ENCODE results near the gene CADM2.
"Not testable (repeated sequence)": the region's sequence is repeated elsewhere in the genome, so short reads cannot be mapped to it uniquely, and the experiment has no call there.

The CADM2 gene

GRCh38 chr3:84958495-84959469, at the start of gene CADM2:
CADM2 (plus strand) TSS chr3:84958989.
- no peak for DNase-seq (ENCODE audit: low read depth, low spot score)
- H3K27ac ChIP-seq: no peak within 1 kb of the TSS
- no peak for TF ChIP-seq EZH2 (IDR thresholded peaks at IDR 0.05)
- no peak for TF ChIP-seq FOXP2 (optimal IDR thresholded peaks at IDR 0.05; ENCODE audit: control extremely low read depth, extremely low read length, insufficient read depth)
- TF ChIP-seq POLR2AphosphoS5 (IDR thresholded peaks at IDR 0.05; ENCODE audit: borderline replicate concordance, low read depth, low read length): no peak
- no peaks in the 10 kb centered on the region for H3K9me3 ChIP-seq (ENCODE audit: low read depth, low read length)
- no peaks in the 10 kb centered on the region for H3K36me3 ChIP-seq (ENCODE audit: insufficient read depth, low read length)
- peak within 1 kb of the TSS; percentile 95 for H3K4me3 ChIP-seq
- no peak within 1 kb of the TSS for H3K9ac ChIP-seq (ENCODE audit: insufficient read length)

- DNase-seq (ENCODE audit: low read depth, low spot score); H3K9me3 ChIP-seq (ENCODE audit: low read depth, low read length); H3K36me3 ChIP-seq (ENCODE audit: insufficient read depth, low read length); H3K27ac ChIP-seq; H3K4me3 ChIP-seq; H3K9ac ChIP-seq (ENCODE audit: insufficient read length): not testable (repeated sequence)
These were observed 40.2 kb upstream of the CADM2 start for GRCh38 chr3:84918592-84918991.

GRCh38 chr3:84922682-84923081, 36.1 kb upstream of the CADM2 start:
- TF ChIP-seq EZH2 (IDR thresholded peaks at IDR 0.05) (no peak), POLR2AphosphoS5 (IDR thresholded peaks at IDR 0.05; ENCODE audit: borderline replicate concordance, low read depth, low read length) (no peak), FOXP2 (optimal IDR thresholded peaks at IDR 0.05; ENCODE audit: control extremely low read depth, extremely low read length, insufficient read depth) (no peak)
- no peak for DNase-seq (ENCODE audit: low read depth, low spot score)
- no peak overlapping the region for H3K4me3 ChIP-seq
- H3K36me3 ChIP-seq (ENCODE audit: insufficient read depth, low read length): no peaks in the 10 kb centered on the region
- no peaks in the 10 kb centered on the region for H3K9me3 ChIP-seq (ENCODE audit: low read depth, low read length)
- H3K9ac ChIP-seq (ENCODE audit: insufficient read length): no peak overlapping the region
- H3K27ac ChIP-seq: no peak overlapping the region

- Histone ChIP-seq H3K36me3 (ENCODE audit: insufficient read depth, low read length) (no peaks in the 10 kb centered on the region), H3K4me3 (no peak overlapping the region), H3K27ac (no peak overlapping the region), H3K9ac (ENCODE audit: insufficient read length) (no peak overlapping the region), H3K9me3 (ENCODE audit: low read depth, low read length) (no peaks in the 10 kb centered on the region)
- TF ChIP-seq EZH2 (IDR thresholded peaks at IDR 0.05) (no peak), POLR2AphosphoS5 (IDR thresholded peaks at IDR 0.05; ENCODE audit: borderline replicate concordance, low read depth, low read length) (no peak), FOXP2 (optimal IDR thresholded peaks at IDR 0.05; ENCODE audit: control extremely low read depth, extremely low read length, insufficient read depth) (no peak)
- DNase-seq (ENCODE audit: low read depth, low spot score): no peak
These were observed 33.2 kb upstream of the CADM2 start for GRCh38 chr3:84925571-84925970.

- no peak for TF ChIP-seq EZH2 (IDR thresholded peaks at IDR 0.05)
- TF ChIP-seq FOXP2 (optimal IDR thresholded peaks at IDR 0.05; ENCODE audit: control extremely low read depth, extremely low read length, insufficient read depth): no peak
- TF ChIP-seq POLR2AphosphoS5 (IDR thresholded peaks at IDR 0.05; ENCODE audit: borderline replicate concordance, low read depth, low read length): no peak
- no peak overlapping the region for H3K4me3 ChIP-seq
- DNase-seq (ENCODE audit: low read depth, low spot score): no peak
- H3K36me3 ChIP-seq (ENCODE audit: insufficient read depth, low read length): no peaks in the 10 kb centered on the region
- no peak overlapping the region for H3K9ac ChIP-seq (ENCODE audit: insufficient read length)
- H3K27ac ChIP-seq: no peak overlapping the region
- no peaks in the 10 kb centered on the region for H3K9me3 ChIP-seq (ENCODE audit: low read depth, low read length)
These were observed 15.4 kb upstream of the CADM2 start for GRCh38 chr3:84943379-84943778.

GRCh38 chr3:84946240-84946639, 12.5 kb upstream of the CADM2 start:
- H3K27ac ChIP-seq: no peak overlapping the region
- no peak overlapping the region for H3K4me3 ChIP-seq
- DNase-seq (ENCODE audit: low read depth, low spot score): no peak
- no peaks in the 10 kb centered on the region for H3K9me3 ChIP-seq (ENCODE audit: low read depth, low read length)
- TF ChIP-seq FOXP2 (optimal IDR thresholded peaks at IDR 0.05; ENCODE audit: control extremely low read depth, extremely low read length, insufficient read depth): no peak
- TF ChIP-seq POLR2AphosphoS5 (IDR thresholded peaks at IDR 0.05; ENCODE audit: borderline replicate concordance, low read depth, low read length): no peak
- TF ChIP-seq EZH2 (IDR thresholded peaks at IDR 0.05): no peak
- no peaks in the 10 kb centered on the region for H3K36me3 ChIP-seq (ENCODE audit: insufficient read depth, low read length)
- H3K9ac ChIP-seq (ENCODE audit: insufficient read length): no peak overlapping the region

GRCh38 chr3:84959470-84960271, 882 bp downstream of the CADM2 start:
- H3K27ac ChIP-seq: no peak overlapping the region
- TF ChIP-seq FOXP2 (optimal IDR thresholded peaks at IDR 0.05; ENCODE audit: control extremely low read depth, extremely low read length, insufficient read depth): no peak
- TF ChIP-seq EZH2 (IDR thresholded peaks at IDR 0.05): no peak
- no peak for TF ChIP-seq POLR2AphosphoS5 (IDR thresholded peaks at IDR 0.05; ENCODE audit: borderline replicate concordance, low read depth, low read length)
- H3K9ac ChIP-seq (ENCODE audit: insufficient read length): no peak overlapping the region

GRCh38 chr3:84960581-84960980, 1.8 kb downstream of the CADM2 start:
- TF ChIP-seq FOXP2 (optimal IDR thresholded peaks at IDR 0.05; ENCODE audit: control extremely low read depth, extremely low read length, insufficient read depth) (no peak), EZH2 (IDR thresholded peaks at IDR 0.05) (no peak), POLR2AphosphoS5 (IDR thresholded peaks at IDR 0.05; ENCODE audit: borderline replicate concordance, low read depth, low read length) (no peak)
- Histone ChIP-seq H3K4me3 (peak overlapping the region; percentile 95), H3K36me3 (ENCODE audit: insufficient read depth, low read length) (no peaks in the 10 kb centered on the region)

More at GRCh38 chr3:84959470-84960271, 882 bp downstream of the CADM2 start:
- no peak for DNase-seq (ENCODE audit: low read depth, low spot score)
- Histone ChIP-seq H3K36me3 (ENCODE audit: insufficient read depth, low read length) (no peaks in the 10 kb centered on the region), H3K9me3 (ENCODE audit: low read depth, low read length) (no peaks in the 10 kb centered on the region), H3K4me3 (peak overlapping the region; percentile 95)

More at GRCh38 chr3:84960581-84960980, 1.8 kb downstream of the CADM2 start:
- Histone ChIP-seq H3K27ac (no peak overlapping the region), H3K9ac (ENCODE audit: insufficient read length) (no peak overlapping the region), H3K9me3 (ENCODE audit: low read depth, low read length) (no peaks in the 10 kb centered on the region)
- no peak for DNase-seq (ENCODE audit: low read depth, low spot score)

Data from SK-N-MC (cell line).